GM18526 (cell line): Measurements from ENCODE around the gene OR2V1.
"Not testable (repeated sequence)": the region's sequence is repeated elsewhere in the genome, so short reads cannot be mapped to it uniquely, and the experiment has no call there.

ENCODE experiments used
- POLR2A ChIP-seq: IDR thresholded peaks from 3 replicates; pipeline ENCODE4 v1.6.1; 2011; ENCODE audit not compliant: insufficient read length; ENCODE audit errors: extremely low read depth

OR2V1 gene

DNA sequence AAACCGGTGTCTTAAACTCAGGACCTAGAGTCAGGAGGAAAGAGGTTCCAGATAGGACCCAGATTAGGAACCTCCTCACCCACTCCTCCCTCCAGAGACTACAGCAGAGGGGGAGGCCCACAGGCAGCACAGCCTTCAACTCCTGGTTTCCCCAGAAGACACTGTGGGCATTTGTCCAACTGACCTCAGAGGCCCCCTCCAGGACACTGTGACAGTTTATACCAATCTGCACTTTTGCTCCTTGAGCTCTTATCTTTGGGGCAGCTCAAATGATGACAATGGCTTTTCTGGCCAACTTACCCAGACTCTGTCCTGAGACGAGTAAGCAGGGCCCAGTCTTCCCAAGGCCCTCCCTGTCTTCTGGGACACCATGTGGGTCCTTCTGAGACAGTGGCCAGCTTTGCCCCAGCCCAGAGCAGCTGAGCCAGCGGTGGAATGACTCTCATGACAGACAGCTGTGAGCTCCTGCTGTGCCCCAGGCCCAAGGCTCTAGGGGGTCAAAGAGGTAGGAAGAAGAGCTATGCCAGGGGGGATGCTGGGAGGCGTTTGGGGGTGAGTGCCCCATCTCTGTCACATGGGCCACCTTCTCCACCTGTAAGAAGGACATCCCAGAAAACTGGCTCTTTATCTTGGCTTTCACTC, 30.7 kb upstream of the OR2V1 start:
- no peak for TF ChIP-seq POLR2A

DNA sequence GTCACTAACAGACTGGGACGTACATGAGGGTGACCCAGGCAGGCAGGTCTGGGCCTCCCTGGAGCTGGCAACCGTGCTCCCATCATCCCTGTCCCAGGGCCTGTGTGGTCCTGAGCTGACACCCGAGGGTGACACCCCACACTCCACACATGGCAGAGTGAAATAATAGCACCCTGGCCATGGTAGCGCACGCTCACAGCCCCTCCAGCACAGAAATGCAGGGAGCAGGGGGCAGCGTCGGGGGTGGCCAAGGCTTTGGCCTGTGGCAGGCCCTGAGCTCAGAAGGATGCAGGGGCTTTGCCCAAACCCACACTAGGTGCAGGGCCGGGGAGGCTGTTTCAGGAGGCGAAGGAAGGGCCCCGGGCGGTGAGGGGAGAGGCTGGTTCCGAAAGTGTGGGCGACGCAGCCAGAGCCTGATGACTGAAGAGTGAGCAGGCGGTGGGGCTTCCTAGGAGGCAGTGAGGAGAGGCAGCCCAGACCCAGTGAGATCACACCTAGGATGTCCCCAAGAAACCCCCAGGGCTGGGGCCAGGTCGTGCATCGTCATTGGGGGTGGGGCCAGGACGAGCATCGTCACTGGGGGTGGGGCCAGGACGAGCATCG, 29.3 kb upstream of the OR2V1 start:
- TF ChIP-seq POLR2A: no peak

DNA sequence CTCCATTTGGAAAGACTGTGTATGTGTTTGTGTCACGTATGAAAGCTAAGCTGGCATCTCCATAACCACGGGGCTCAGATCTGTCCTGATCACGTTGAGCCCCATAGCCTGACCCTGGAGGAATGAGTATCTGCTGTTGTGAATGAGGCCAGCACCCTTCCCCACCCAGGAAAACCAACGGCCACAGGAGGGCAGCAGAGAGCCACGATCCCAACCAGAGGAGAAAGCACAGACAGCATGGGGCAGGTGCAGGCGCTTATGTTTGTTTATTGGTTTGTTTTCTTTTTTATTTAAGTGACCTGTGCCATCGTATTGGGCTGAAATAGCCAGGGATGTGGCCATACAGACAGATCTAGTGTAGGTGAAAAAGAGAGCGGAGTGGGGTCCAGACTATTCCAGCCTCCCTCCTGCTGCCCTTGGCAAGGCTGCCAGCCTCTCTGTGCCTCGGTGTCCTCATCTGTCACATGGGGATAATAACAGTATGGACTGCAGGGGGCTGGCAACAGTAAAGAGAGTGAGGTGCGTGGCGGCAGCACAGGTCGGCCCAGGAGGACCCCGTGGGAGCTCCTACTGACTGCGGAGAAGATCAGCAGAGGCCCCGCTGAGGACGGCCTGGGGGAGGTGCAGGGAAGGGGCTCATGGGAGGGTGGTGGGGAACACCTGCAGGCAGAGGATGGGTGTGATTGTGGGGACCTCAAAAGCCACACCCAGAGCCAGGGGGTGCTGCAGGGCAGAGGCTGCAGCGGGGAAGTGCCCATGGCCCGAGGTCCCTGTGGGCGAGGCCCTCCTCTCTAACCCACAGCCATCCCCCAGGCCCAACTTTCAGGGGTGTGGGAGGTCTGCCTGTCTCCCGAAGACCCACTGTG, 28.6 kb upstream of the OR2V1 start:
- TF ChIP-seq POLR2A: no peak

DNA sequence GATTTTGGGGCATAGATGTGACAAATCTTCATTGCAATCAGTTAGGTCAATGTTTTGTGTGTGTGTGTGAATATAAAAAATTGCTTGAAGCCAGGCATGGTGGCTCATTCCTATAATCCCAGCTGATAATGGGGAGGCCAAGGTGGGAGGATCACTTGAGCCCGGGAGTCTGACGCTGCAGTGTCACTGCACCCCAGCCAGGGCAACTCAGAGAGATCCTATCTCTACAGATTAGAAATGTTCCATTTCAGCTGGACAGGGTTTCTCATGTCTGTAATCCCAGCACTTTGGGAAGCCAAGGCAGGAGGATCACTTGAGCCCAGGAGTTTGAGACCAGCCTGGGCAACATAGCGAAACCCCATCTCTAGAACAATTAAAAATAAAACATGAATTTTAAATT, 27.9 kb upstream of the OR2V1 start:
- TF ChIP-seq POLR2A: no peak

DNA sequence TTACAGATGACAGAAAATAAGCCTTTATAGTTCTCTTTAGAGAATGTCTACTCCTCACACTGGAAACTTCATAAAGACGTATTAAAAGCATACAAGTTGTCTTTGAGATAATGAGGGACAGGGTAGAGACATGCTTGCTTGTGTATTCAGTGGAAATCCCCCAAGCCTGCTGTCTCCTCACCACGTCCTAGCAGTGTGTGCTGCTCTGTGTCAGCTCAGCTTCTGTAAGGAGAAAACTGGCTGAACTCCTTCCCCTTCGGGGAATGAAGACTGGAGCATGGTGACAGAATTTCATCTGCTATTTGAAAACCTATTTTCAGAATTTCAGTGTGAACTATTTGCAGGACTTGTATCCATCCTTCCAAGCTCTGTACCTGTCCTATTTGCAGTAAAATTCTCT, 25.8 kb upstream of the OR2V1 start:
- no peak for TF ChIP-seq POLR2A

GRCh38 chr5:181153814-181154213, 22.8 kb upstream of the OR2V1 start:
- no peak for TF ChIP-seq POLR2A

DNA sequence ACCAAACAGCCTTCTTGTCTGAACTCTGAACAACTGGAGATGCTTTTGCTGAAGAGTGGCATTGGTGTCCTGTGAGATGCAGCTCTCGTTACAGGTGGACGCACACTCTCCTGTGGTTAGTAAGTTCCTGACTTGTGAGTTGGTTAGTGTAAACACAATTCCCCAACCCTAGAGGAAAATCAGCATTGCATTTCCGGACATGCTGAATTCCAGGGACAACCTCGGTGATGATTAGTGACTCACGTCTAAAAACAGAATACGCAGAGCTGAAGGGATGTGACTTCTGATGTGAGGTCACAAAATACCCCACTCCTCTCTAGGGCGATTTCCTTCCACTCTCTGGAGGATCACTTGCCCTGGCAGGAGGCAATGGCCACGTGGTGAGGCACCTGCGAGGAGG, 21.4 kb upstream of the OR2V1 start:
- TF ChIP-seq POLR2A: no peak

DNA sequence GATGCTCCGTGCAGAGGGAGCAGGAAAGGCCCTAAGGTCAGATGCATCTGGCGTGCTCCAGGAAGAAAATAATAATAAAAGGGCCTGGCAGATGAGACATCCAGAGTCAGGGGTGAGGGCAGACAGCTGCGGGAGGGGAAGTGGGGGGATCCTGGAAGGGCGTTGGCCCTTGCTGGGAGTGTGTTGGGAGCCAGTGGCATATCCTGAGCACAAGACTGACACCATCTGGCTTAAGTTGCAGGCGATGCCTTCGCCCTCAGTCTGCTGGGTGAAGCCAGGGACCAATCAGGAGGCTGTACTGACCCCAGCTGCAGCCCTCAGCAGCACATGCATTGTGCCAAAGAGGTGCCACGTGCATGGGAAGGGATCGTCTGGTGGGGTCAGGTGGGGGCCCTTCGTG, 20.2 kb upstream of the OR2V1 start:
- no peak for TF ChIP-seq POLR2A

GRCh38 chr5:181149806-181150733, 19.1 kb upstream of the OR2V1 start:
- TF ChIP-seq POLR2A: no peak

DNA sequence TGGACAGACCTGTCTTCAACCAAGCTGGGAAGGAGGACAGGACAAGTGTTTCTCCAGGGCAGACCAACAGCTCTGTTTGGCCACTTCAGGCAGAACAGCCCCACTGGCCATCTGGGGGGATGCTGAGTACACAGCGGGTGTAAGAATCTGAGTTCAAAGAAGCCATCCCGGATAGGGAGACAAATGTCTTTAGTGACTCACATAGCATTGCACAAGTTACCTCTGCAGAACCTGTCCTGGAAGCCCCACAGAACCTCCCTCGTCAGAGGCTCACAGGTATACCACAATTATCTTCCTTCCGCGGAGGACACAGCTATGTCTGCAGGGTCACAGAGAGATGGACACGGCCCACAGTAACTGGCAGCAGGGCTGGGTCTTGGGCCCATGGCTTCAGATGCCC, 18.4 kb upstream of the OR2V1 start:
- no peak for TF ChIP-seq POLR2A

DNA sequence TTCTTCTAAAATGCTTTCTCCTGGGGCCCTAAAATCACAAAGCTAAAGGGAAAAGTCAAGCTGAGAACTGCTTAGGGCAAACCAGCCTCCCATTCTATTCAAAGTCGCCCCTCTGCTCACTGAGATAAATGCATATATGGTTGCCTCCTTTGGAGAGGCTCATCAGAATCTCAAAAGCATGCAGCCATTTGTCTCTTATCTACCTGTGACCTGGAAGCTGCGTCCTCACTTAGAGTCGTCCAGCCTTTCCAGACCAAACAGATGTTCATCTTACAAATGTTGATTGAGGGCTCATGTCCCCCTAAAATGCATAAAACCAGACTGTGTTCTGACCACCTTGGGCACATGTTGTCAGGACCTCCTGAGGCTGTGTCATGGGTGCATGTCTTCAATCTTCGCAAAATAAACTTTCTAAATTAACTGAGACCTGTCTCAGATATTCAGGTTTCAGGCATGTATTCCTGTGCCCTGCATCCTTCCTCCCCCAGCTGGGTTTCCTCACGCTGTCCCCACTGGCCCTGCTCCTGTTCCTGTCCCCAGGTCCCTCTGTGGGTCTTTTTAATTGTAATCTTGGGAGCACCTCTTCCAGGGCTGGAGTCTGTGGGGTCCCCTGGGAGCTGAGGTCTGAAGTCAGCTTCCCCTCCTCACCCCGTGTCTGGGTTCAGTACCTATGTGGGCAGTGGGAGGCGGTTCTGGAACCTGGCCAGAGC, 16.1 kb upstream of the OR2V1 start, which contains the start of gene OR2V2:
Gene OR2V2 (plus strand): TSS at position 660 of the 710 bp plus-strand sequence. CDS start 7,357 bp downstream, outside the sequence.
- not testable (repeated sequence) for TF ChIP-seq POLR2A

DNA sequence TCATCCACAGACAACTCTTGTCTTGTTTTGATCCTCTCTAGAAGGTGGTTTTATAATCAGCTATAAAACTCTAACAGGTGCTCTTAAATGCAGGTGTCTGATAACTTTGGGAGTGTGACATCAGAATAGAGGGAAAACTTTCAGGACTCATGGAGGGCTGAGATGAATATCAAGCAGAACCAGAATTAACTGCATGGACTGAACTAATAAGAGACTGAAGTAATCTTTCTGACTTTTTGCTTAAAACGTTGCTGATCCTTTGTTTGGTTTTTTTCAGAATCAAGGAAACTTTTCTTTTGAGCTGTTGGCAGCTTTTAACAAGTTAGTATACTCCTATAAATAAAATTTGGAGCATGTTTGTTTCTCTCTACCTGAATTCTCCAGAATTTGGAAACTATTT, 14.2 kb upstream of the OR2V1 start:
- no peak for TF ChIP-seq POLR2A

- no peak for TF ChIP-seq POLR2A
These were observed 11.1 kb upstream of the OR2V1 start for GRCh38 chr5:181142054-181142453.

- TF ChIP-seq POLR2A: no peak
These were observed 9.8 kb upstream of the OR2V1 start for GRCh38 chr5:181140766-181141165.
